SK-N-SH (cell line): Measurements from ENCODE around the gene HEMK1. TPM values are rescaled to one million over a fixed set of nuclear protein-coding genes. Genes with fewer than 3 reads are reported as not detected.

Source experiments
- CTCF ChIA-PET: fragments of 300-600, 350-600 bp; formaldehyde crosslinking; extraction: SDS; loops from one replicate; lab custom pipeline; 2021; lab: Yijun Ruan, JAX
- POLR2A ChIA-PET: fragments of 350-600 bp; sonication (Branson Sonifier 250); formaldehyde crosslinking; extraction: SDS; loops from one replicate; lab custom pipeline; 2020; ENCODE audit warnings: antibody characterized with exemption, inconsistent platforms; lab: Yijun Ruan, JAX
- DNase-seq: peaks from one replicate; pipeline ENCODE4 v3.0.0; 2012
- H2AFZ ChIP-seq: fragments of 200-600 bp; sonication (generic); 2 replicates; pipeline ENCODE4 v1.8.1; 2016; ENCODE audit warnings: antibody characterized with exemption, mild to moderate bottlenecking, low read depth
- H3F3A ChIP-seq: fragments of 200-600 bp; sonication (generic); replicated peaks from 2 replicates; pipeline ENCODE3; 2016; ENCODE audit warnings: antibody characterized with exemption, mild to moderate bottlenecking; ENCODE audit not compliant: insufficient read depth
- H3K27ac ChIP-seq, 2 experiments: fragments of 200-500 bp in 1 of 2; fragments of 200-600 bp in 1 of 2; sonication (Bioruptor generic) in 1 of 2; sonication (generic), shearing (Covaris generic) in 1 of 2; 2 replicates each; pipeline versions ENCODE4 v1.5.1 to v1.6.1; 2014 to 2016; ENCODE audit warnings: low read depth in 2 of 2, inconsistent platforms in 1 of 2, low read length in 1 of 2, mild to moderate bottlenecking in 1 of 2, mixed read lengths in 1 of 2
- H3K27me3 ChIP-seq: fragments of 200-600 bp; sonication (generic), shearing (Covaris generic); 2 replicates; pipeline ENCODE4 v1.6.1; 2016; ENCODE audit warnings: mixed run types; ENCODE audit not compliant: insufficient read depth
- H3K36me3 ChIP-seq, 2 experiments: fragments of 200-500 bp in 1 of 2; fragments of 200-600 bp in 1 of 2; sonication (Bioruptor generic) in 1 of 2; sonication (generic) in 1 of 2; replicated peaks in 1 of 2; 2 replicates each; pipeline versions ENCODE3 to v1.5.1; 2014 to 2016; ENCODE audit warnings: low read length in 1 of 2, mild to moderate bottlenecking in 1 of 2; ENCODE audit not compliant: insufficient read depth in 2 of 2, control insufficient read depth in 1 of 2
- H3K4me1 ChIP-seq, 2 experiments: fragments of 200-500 bp in 1 of 2; fragments of 200-600 bp in 1 of 2; sonication (Bioruptor generic) in 1 of 2; sonication (generic), shearing (Covaris generic) in 1 of 2; 2 replicates each; pipeline versions ENCODE4 v1.5.1 to v1.6.1; 2014 to 2016; ENCODE audit warnings: low read depth in 1 of 2, low read length in 1 of 2, mixed run types in 1 of 2; ENCODE audit not compliant: insufficient read depth in 2 of 2, control insufficient read depth in 1 of 2
- H3K4me2 ChIP-seq: fragments of 200-600 bp; sonication (generic), shearing (Covaris generic); 2 replicates; pipeline ENCODE4 v1.6.1; 2017; ENCODE audit warnings: mixed run types
- H3K4me3 ChIP-seq, 2 experiments: fragments of 200-500 bp in 1 of 2; fragments of 200-600 bp in 1 of 2; sonication (Bioruptor generic) in 1 of 2; sonication (generic), shearing (Covaris generic) in 1 of 2; 2 replicates each; pipeline versions ENCODE4 v1.5.1 to v1.8.1; 2014 to 2016; ENCODE audit warnings: low read depth in 2 of 2, inconsistent platforms in 1 of 2, low read length in 1 of 2, mild to moderate bottlenecking in 1 of 2, mixed read lengths in 1 of 2, moderate library complexity in 1 of 2
- H3K79me2 ChIP-seq: fragments of 200-600 bp; sonication (generic); 2 replicates; pipeline ENCODE4 v1.8.1; 2017; ENCODE audit warnings: mild to moderate bottlenecking; ENCODE audit not compliant: insufficient read depth
- H3K9ac ChIP-seq: fragments of 200-600 bp; sonication (generic); 2 replicates; pipeline ENCODE4 v1.6.1; 2017; ENCODE audit warnings: mixed run types
- H3K9me2 ChIP-seq: fragments of 200-600 bp; sonication (generic); 2 replicates; pipeline ENCODE4 v1.6.1; 2017; ENCODE audit warnings: mixed run types
- H3K9me3 ChIP-seq: fragments of 200-600 bp; sonication (generic); 2 replicates; pipeline ENCODE4 v1.6.1; 2017; ENCODE audit warnings: mixed run types, mild to moderate bottlenecking, moderate library complexity
- H4K20me1 ChIP-seq: fragments of 200-600 bp; sonication (generic); 2 replicates; pipeline ENCODE4 v1.6.1; 2017; ENCODE audit warnings: mild to moderate bottlenecking, mixed run types; ENCODE audit not compliant: insufficient read depth
- CHD2 ChIP-seq: fragments of 150-350 bp; IDR thresholded peaks from 2 replicates; pipeline ENCODE4 v1.6.1; 2018; ENCODE audit warnings: low read length; ENCODE audit not compliant: partially characterized antibody
- ELF1 ChIP-seq: IDR thresholded peaks from 2 replicates; pipeline ENCODE4 v1.4.0; 2012
- EP300 ChIP-seq, 2 experiments: IDR thresholded peaks; 2 replicates each; pipeline versions ENCODE4 v1.4.0 to v1.6.1; 2012; ENCODE audit warnings: borderline replicate concordance in 1 of 2, low read depth in 1 of 2, low read length in 1 of 2
- EZH2phosphoT487 ChIP-seq: fragments of 200-600 bp; sonication (generic); IDR thresholded peaks from 2 replicates; pipeline ENCODE4 v1.6.1; 2017; ENCODE audit warnings: low read depth, mixed run types, mild to moderate bottlenecking, antibody characterized with exemption, moderate library complexity, borderline replicate concordance
- FOSL2 ChIP-seq: IDR thresholded peaks from 2 replicates; pipeline ENCODE4 v1.4.0; 2012; ENCODE audit warnings: low read depth, mild to moderate bottlenecking, moderate library complexity, borderline replicate concordance
- GABPA ChIP-seq: IDR thresholded peaks from 2 replicates; pipeline ENCODE4 v1.4.0; 2012; ENCODE audit warnings: low read depth, mild to moderate bottlenecking
- IRF3 ChIP-seq: fragments of 150-350 bp; IDR thresholded peaks from 2 replicates; pipeline ENCODE4 v1.6.1; 2016; ENCODE audit warnings: mild to moderate bottlenecking, low read depth, low read length
- MAX ChIP-seq: IDR thresholded peaks from 2 replicates; pipeline ENCODE4 v1.4.0; 2012; ENCODE audit warnings: low read depth
- MEF2A ChIP-seq: IDR thresholded peaks from 2 replicates; pipeline ENCODE4 v1.4.0; 2012; ENCODE audit warnings: low read depth, borderline replicate concordance
- NFIC ChIP-seq: IDR thresholded peaks from 2 replicates; pipeline ENCODE4 v1.4.0; 2012; ENCODE audit warnings: borderline replicate concordance
- NRF1 ChIP-seq: IDR thresholded peaks from 2 replicates; pipeline ENCODE4 v1.6.1; 2012; ENCODE audit warnings: low read depth, mild to moderate bottlenecking, low read length
- POLR2AphosphoS5 ChIP-seq: IDR thresholded peaks from 2 replicates; pipeline ENCODE4 v1.6.1; 2012; ENCODE audit warnings: low read depth, low read length
- RAD21 ChIP-seq: IDR thresholded peaks from 2 replicates; pipeline ENCODE4 v1.6.1; 2012; ENCODE audit warnings: mild to moderate bottlenecking, low read length
- RXRA ChIP-seq: IDR thresholded peaks from 2 replicates; pipeline ENCODE4 v1.4.0; 2012; ENCODE audit warnings: low read depth, mild to moderate bottlenecking, borderline replicate concordance
- TAF1 ChIP-seq: IDR thresholded peaks from 2 replicates; pipeline ENCODE4 v1.6.1; 2012; ENCODE audit warnings: low read depth, mild to moderate bottlenecking, low read length, moderate library complexity, borderline replicate concordance
- TCF12 ChIP-seq: IDR thresholded peaks from 2 replicates; pipeline ENCODE4 v1.4.0; 2012
- YY1 ChIP-seq: IDR thresholded peaks from 2 replicates; pipeline ENCODE4 v1.4.0; 2012; ENCODE audit warnings: low read depth, mild to moderate bottlenecking
- ZBTB33 ChIP-seq: IDR thresholded peaks from 2 replicates; pipeline ENCODE4 v1.4.0; 2012; ENCODE audit warnings: low read depth, borderline replicate concordance
- WGBS: methylation state at CpG from one replicate; pipeline ENCODE4 v1.1.6; 2017; ENCODE audit warnings: low lambda C conversion rate; 5-methylcytosine and 5-hydroxymethylcytosine counted together
- polyA plus RNA-seq, 3 experiments: library from polyadenylated mRNA; depleted of rRNA; stranded (reverse); fragments of >200 nt; gene quantifications; 2 replicates each; pipeline ENCODE4 v1.2.3, GENCODE V29; 2012
- TF ChIP-seq, protein P1 (sequence below): fragments of 150-350 bp; IDR thresholded peaks from 2 replicates; pipeline ENCODE4 v1.6.1; 2017; ENCODE audit warnings: antibody characterized with exemption, low read length, low read depth, borderline replicate concordance
- TF ChIP-seq, protein P2 (sequence below): IDR thresholded peaks from 2 replicates; pipeline ENCODE4 v1.4.0; 2012; ENCODE audit warnings: low read depth, borderline replicate concordance

HEMK1 gene
- polyA plus RNA-seq, 1 of the 3 experiments (the other 2 are of a cell fraction), result 15.4 TPM

GRCh38 chr3:50533316-50533715 lies 36.0 kb upstream of the HEMK1 start:
- CTCF ChIA-PET, result interaction anchor here (1.7 kb wide), 2 partner anchors 10 to 17 kb away, joined by 5 to 10 read pairs; no protein-coding TSS in a partner anchor
- Histone ChIP-seq H2AFZ (no peak overlapping the region), H3K27me3 (peaks cover 12% of the 10 kb centered on the region), H3K9me2 (no peaks in the 10 kb centered on the region), H3K36me3 (no peaks in the 10 kb centered on the region), H3K4me3 (no peak overlapping the region), H3K9me3 (no peaks in the 10 kb centered on the region), H4K20me1 (no peaks in the 10 kb centered on the region), H3K79me2 (no peaks in the 10 kb centered on the region), H3K4me1 (peaks cover 0 to 14% of the 10 kb centered on the region in 2 experiments; a peak in 1 of 4 replicates), H3K4me2 (no peak overlapping the region), H3K9ac (no peak overlapping the region), H3F3A (no peaks in the 10 kb centered on the region), H3K27ac (no peak overlapping the region)
- 74% methylated on average over 13 of the region's 13 CpGs for WGBS
- no peak for DNase-seq
- POLR2A ChIA-PET, result no interaction called here
- TF ChIP-seq MAX (no peak), ELF1 (no peak)
- TF ChIP-seq, protein P1, sequence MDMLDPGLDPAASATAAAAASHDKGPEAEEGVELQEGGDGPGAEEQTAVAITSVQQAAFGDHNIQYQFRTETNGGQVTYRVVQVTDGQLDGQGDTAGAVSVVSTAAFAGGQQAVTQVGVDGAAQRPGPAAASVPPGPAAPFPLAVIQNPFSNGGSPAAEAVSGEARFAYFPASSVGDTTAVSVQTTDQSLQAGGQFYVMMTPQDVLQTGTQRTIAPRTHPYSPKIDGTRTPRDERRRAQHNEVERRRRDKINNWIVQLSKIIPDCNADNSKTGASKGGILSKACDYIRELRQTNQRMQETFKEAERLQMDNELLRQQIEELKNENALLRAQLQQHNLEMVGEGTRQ, result no peak

DNA sequence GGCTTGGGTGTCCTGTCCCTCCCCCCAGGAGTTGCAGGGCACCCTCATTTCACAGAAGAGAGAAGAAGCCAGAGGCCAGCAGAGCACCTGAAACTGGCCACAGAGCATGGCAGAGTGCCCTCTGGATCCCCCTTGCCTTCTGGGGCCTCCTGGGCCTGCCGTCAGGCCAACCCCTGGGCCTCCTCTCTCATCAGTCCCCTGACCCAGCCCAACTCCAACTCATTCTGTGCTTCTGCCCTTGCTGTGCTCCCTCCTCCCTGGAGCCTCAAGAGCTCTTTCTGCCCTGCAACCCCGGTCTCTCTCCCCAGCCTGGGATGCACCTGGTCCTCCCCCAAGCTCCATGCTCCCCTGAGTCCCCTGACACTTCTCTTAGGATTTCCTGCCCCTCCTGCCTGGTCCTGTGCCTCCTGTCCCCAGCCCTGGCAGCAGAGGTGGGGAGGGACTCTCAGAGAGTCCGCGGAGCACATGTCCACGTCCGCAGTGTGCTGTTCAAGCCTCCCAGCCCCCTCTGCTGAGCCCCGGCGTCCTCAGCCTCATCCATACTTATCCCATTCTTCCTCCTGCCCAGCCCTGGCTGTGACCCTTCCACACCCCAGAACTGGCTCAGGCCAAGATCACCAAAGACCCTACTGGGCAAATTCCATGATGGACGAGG lies 35.4 kb upstream of the HEMK1 start:
- no peaks in the 10 kb centered on the region for H4K20me1 ChIP-seq
- peaks cover 0 to 14% of the 10 kb centered on the region in 2 experiments; a peak in 1 of 4 replicates for H3K4me1 ChIP-seq
- 56% methylated on average over 9 of the region's 9 CpGs for WGBS
- no peak for DNase-seq
- H3K4me2 ChIP-seq, result no peak overlapping the region
- ChIA-PET CTCF (interaction anchor here (0.7 to 22.6 kb wide), 5 partner anchors 9 to 101 kb away, joined by 3 to 499 read pairs (median 6); no protein-coding TSS in a partner anchor), POLR2A (no interaction called here)
- no peaks in the 10 kb centered on the region for H3K36me3 ChIP-seq
- peaks cover 14% of the 10 kb centered on the region for H3K27me3 ChIP-seq
- no peak overlapping the region for H3K4me3 ChIP-seq
- H3K9me3 ChIP-seq, result no peaks in the 10 kb centered on the region
- no peaks in the 10 kb centered on the region for H3K9me2 ChIP-seq
- no peak overlapping the region for H3K9ac ChIP-seq
- H3K79me2 ChIP-seq, result no peaks in the 10 kb centered on the region
- TF ChIP-seq ZBTB33, result no peak
- TF ChIP-seq CHD2, result no peak
- no peak for TF ChIP-seq POLR2AphosphoS5
- no peak for TF ChIP-seq IRF3
- TF ChIP-seq TCF12, result no peak
- TF ChIP-seq RXRA, result no peak
- TF ChIP-seq, protein P1, result no peak
- TF ChIP-seq EP300 (IDR thresholded peaks at IDR 0.05; ENCODE audit: borderline replicate concordance in 1 of 2, low read depth in 1 of 2, low read length in 1 of 2), result no peak
- TF ChIP-seq TAF1, result no peak
- no peak for TF ChIP-seq RAD21
- no peak for TF ChIP-seq MEF2A
- TF ChIP-seq YY1, result no peak
- TF ChIP-seq, protein P2, sequence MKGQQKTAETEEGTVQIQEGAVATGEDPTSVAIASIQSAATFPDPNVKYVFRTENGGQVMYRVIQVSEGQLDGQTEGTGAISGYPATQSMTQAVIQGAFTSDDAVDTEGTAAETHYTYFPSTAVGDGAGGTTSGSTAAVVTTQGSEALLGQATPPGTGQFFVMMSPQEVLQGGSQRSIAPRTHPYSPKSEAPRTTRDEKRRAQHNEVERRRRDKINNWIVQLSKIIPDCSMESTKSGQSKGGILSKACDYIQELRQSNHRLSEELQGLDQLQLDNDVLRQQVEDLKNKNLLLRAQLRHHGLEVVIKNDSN, result no peak
- TF ChIP-seq NFIC, result no peak
- TF ChIP-seq GABPA, result no peak
- TF ChIP-seq FOSL2, result no peak
- TF ChIP-seq EZH2phosphoT487, result no peak
- no peak for TF ChIP-seq NRF1
- H3F3A ChIP-seq, result no peaks in the 10 kb centered on the region
- H3K27ac ChIP-seq, result no peak overlapping the region
- no peak overlapping the region for H2AFZ ChIP-seq
